NCI-H1417 (cell line): Measurements from ENCODE around the gene COMTD1.
"Not testable (repeated sequence)": the region's sequence is repeated elsewhere in the genome, so short reads cannot be mapped to it uniquely, and the experiment has no call there.

Source experiments
- DNase-seq, 3 experiments: peaks; one replicate each; lab custom pipeline; 2025; lab: John Stamatoyannopoulos, UW

Gene COMTD1

DNA sequence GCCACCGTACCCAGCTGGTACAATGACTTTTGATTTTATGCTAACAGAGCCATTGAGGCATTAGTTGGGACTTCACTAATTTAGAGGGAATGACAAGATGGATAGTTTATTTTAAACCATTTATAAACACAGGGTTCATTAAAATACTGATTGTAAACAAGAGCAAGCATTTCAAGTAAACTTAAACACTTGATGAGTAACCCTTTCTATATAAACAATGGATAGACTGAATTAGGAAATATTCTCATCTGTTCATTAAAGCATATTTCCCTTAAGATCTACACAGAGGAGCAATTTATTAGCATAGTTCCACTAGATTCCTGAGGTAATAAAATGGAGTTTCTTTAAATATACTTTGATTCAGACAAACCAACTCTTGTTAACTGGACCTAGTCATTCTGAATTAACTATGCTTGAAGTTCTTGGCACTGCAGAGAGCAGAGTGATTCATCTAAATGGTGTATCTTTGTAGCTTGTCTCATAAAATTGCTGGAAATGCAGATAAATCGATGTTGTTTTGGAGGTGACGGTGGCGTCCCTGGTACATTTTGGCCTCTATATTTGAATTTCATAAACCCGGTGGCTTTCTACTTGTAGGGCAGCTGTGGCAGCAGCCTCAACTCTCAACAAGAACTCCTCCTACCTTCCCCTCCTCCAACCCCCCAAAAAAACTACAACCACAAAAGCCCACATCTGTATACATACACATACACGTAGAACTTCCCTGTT, 40.6 kb downstream of the COMTD1 start:
- DNase-seq, result no peak

DNA sequence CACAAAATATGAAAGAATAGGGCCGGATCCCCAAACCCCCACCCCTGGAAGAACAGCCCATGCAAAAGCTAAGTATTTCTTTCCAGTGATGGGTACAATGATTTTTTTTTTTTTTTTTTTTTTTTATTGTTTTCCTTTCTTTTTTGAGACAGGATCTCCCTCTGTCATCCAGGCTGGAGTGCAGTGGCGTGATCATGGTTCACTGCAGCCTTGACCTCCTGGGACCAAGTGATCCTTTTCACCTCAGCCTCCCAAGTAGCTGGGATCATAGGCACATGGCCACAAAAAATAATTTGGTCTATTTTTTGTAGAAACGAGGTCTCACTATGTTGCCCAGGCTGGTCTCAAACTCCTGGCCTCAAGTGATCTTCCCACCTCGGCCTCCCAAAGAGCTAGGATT, 41.1 kb downstream of the COMTD1 start:
- not testable (repeated sequence) for DNase-seq

DNA sequence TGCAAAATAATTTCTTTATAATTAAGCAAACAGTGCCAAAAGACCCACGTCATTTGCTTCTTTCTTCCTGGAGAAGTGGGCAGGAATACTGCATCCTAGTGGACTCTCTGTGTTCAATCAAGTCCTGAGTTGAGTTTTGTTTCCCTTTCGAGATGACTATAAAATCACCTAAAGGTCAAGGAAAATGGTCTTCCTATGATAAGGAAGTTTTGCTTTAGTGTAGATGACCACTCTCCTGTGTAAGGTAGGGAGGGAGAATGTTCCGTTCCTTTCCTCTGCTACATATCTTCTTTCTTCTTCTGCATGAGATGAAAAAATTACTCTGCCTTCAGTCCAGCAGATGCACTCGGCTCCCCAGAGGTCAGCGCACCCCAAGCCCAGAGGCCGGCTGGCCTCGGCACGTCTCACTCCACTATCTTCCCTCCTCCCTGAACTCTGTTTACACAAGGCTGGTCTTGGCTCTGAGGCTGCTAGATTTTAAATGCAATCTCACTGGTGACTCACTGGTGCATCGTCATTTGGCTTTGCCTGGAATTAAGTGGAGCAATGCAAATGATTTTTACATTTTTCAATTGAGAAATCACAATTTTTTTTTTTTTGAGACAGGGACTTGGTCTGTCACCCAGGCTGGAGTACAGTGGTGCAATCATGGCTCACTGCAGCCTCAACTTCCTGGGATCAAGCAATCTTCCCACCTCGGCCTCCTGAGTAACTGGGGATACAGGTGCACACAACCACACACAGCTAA, 43.8 kb downstream of the COMTD1 start:
- no peak for DNase-seq

DNA sequence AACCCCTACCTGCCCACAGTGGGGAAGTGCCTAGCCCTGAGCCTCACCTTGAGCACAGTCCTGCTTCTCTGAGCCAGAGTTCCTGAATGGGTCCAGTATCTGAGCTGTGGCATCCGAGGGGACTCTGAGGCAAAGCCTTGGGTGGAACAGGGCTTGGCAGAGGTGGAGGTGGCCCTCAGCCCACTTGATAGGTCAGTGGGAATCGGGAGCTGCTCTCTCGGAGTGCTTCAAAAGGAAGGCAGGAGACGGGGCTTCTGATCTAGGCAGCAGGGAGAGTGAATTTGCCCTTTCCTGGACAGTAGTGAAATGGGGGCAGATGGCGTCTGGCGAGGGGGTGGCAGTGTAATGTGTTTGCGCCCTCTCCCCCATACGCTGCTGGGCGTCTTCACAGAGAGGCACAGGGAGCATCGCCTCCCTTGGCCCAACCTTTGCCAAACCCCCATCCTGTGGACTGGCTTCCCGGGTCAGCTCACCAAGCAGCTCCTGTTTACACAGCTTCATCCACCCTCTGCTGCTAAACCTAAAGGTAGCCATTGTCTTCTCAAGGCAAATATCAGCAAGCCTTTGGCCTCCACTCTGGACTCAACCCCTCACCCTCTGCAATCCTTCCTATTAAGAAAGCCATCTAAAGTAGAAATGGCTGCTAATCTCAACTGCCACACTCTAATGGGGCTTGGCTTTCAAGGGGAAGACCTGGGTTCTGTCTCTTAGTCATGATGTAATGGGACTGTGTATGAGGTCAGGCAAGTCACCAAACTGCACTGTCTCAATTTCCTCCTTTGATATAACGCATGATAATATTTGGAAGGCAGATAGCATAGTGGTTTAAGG, 46.3 kb downstream of the COMTD1 start:
- DNase-seq, result no peak

DNA sequence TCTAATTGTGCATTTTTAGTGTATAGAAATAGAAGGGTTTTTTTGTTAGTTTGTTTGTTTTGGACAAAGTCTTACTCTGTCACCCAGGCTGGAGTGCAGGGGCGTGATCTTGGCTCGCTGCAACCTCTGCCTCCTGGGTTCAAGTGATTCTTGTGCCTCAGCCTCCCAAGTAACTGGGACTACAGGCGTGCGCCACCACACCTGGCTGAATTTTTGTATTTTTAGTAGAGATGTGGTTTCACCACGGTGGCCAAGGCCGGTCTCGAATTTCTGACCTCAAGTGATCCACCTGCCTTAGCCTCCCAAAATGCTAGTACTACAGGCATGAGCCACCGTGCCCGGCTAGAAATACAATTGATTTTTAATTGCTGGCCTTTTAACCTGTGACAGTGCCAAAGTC, 47.2 kb downstream of the COMTD1 start:
- DNase-seq, result not testable (repeated sequence)

DNA sequence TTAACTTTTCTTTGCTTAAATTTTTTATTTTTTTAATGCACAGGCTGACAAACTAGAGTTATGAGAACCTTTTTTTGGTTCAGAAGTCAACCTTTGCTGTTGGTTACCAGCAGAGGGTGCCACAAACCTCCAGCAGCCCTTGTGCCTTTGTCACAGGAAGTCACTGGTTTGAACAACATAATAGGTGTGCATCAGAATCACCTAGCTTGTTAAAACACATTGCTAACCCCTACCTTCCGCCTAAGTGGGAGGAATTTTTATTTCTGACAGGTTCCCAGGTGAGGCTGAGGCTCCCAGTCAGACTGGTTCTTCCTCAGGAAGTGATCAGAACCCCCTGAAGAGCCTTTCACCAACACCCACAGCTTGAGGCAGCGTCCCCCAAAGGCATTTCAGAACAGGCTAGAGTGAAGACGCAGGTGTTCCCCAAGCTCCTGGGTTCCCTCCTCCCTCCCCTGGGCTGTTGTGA, 47.8 kb downstream of the COMTD1 start:
- peak; percentile 1 to 58 (median 26) for DNase-seq

DNA sequence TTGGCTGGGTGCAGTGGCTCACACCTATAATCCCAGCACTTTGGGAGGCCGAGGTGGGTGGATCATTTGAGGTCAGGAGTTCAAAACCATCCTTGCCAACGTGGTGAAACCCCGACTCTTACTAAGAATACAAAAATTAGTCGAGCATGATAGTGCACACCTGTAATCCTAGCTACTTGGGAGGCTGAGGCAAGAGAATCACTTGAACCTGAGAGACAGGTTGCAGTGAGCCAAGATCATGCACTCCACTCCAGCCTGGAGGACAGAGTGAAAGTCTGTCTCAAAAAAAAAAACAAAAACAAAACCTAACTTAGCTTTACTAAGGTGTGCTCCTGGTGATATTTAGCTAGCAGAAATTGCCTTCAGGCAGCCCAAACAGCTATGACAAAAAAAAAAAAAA, 49.4 kb downstream of the COMTD1 start:
- DNase-seq, result no peak
